Neural cell (in vitro differentiated cells): ENCODE measurements around the gene MLLT10. TPM values are rescaled to one million over a fixed set of nuclear protein-coding genes. Genes with fewer than 3 reads are reported as not detected.
"Not testable (repeated sequence)": the region's sequence is repeated elsewhere in the genome, so short reads cannot be mapped to it uniquely, and the experiment has no call there.

ENCODE experiments used
- H2AFZ ChIP-seq: fragments of 200-600, 300-800 bp; sonication (generic), shearing (Covaris generic); 2 replicates; pipeline ENCODE4 v1.6.0; 2014; ENCODE audit warnings: low read depth, mild to moderate bottlenecking, antibody characterized with exemption, low read length, moderate library complexity
- H3F3A ChIP-seq: fragments of 200-600 bp; shearing (Covaris generic); 2 replicates; pipeline ENCODE4 v1.6.1; 2016; ENCODE audit warnings: mild to moderate bottlenecking, moderate library complexity, mixed read lengths, antibody characterized with exemption, low read length; ENCODE audit not compliant: insufficient read depth, poor library complexity, severe bottlenecking
- H3K27ac ChIP-seq: fragments of 200-600, 300-800 bp; sonication (generic), shearing (Covaris generic); 2 replicates; pipeline ENCODE4 v1.5.1; 2014; ENCODE audit warnings: mild to moderate bottlenecking, low read length, moderate library complexity
- H3K27me3 ChIP-seq: fragments of 300-800, 200-600 bp; sonication (generic), shearing (Covaris generic); 2 replicates; pipeline ENCODE4 v1.6.0; 2014; ENCODE audit warnings: mild to moderate bottlenecking, low read depth, low read length, moderate library complexity; ENCODE audit not compliant: insufficient read depth
- H3K36me3 ChIP-seq: fragments of 300-800, 200-600 bp; sonication (generic), shearing (Covaris generic); 2 replicates; pipeline ENCODE4 v1.5.1; 2014; ENCODE audit warnings: mild to moderate bottlenecking, antibody characterized with exemption, low read length, moderate library complexity; ENCODE audit not compliant: insufficient read depth
- H3K4me2 ChIP-seq: fragments of 300-800, 200-600 bp; sonication (generic), shearing (Covaris generic); 2 replicates; pipeline ENCODE4 v1.6.0; 2014; ENCODE audit warnings: mild to moderate bottlenecking, low read length
- H3K4me3 ChIP-seq: fragments of 300-800, 200-600 bp; sonication (generic), shearing (Covaris generic); 2 replicates; pipeline ENCODE4 v1.5.1; 2014; ENCODE audit warnings: mild to moderate bottlenecking, low read length, moderate library complexity
- H3K79me2 ChIP-seq: fragments of 200-600 bp; shearing (Covaris generic); replicated peaks from 2 replicates; pipeline ENCODE4 v1.6.0; 2014; ENCODE audit warnings: mild to moderate bottlenecking, low read length, moderate library complexity; ENCODE audit not compliant: insufficient read depth
- H3K9ac ChIP-seq: fragments of 300-800, 200-600 bp; sonication (generic), shearing (Covaris generic); 2 replicates; pipeline ENCODE4 v1.6.1; 2016; ENCODE audit warnings: mild to moderate bottlenecking, low read length, mixed read lengths
- H3K9me2 ChIP-seq: fragments of 200-600 bp; shearing (Covaris generic); 2 replicates; pipeline ENCODE4 v1.6.1; 2016; ENCODE audit warnings: mild to moderate bottlenecking, low read length, mixed read lengths; ENCODE audit not compliant: insufficient read depth
- H3K9me3 ChIP-seq: fragments of 200-600, 300-800 bp; sonication (generic), shearing (Covaris generic); 2 replicates; pipeline ENCODE4 v1.6.1; 2016; ENCODE audit warnings: mild to moderate bottlenecking, mixed run types, low read length, moderate library complexity, mixed read lengths
- H4K20me1 ChIP-seq: fragments of 200-600 bp; shearing (Covaris generic); 2 replicates; pipeline ENCODE4 v1.6.1; 2016; ENCODE audit warnings: mild to moderate bottlenecking, mixed run types; ENCODE audit not compliant: insufficient read depth
- CTCF ChIP-seq: fragments of 450-650 bp; IDR thresholded peaks from 2 replicates; pipeline ENCODE4 v1.5.1; 2014; ENCODE audit warnings: antibody characterized with exemption, mild to moderate bottlenecking, moderate library complexity; ENCODE audit not compliant: poor library complexity, severe bottlenecking
- EP300 ChIP-seq: fragments of 450-650 bp; conservative IDR thresholded peaks from 2 replicates; pipeline ENCODE4 v1.6.1; 2014; ENCODE audit warnings: antibody characterized with exemption, mild to moderate bottlenecking, moderate library complexity; ENCODE audit not compliant: poor library complexity, severe bottlenecking
- EZH2 ChIP-seq: fragments of 200-600, 300-800 bp; shearing (Covaris generic), sonication (generic); IDR thresholded peaks from 2 replicates; pipeline ENCODE4 v1.6.1; 2014; ENCODE audit warnings: antibody characterized with exemption, low read length, borderline replicate concordance, mild to moderate bottlenecking; ENCODE audit not compliant: insufficient read depth, poor library complexity, severe bottlenecking
- MXI1 ChIP-seq: fragments of 450-650 bp; conservative IDR thresholded peaks from 2 replicates; pipeline ENCODE4 v1.6.1; 2014; ENCODE audit warnings: antibody characterized with exemption, mild to moderate bottlenecking; ENCODE audit not compliant: poor library complexity, severe bottlenecking
- POLR2AphosphoS5 ChIP-seq: IDR thresholded peaks from 2 replicates; pipeline ENCODE4 v1.6.1; 2012
- RAD21 ChIP-seq: fragments of 450-650 bp; conservative IDR thresholded peaks from 2 replicates; pipeline ENCODE4 v1.6.1; 2014; ENCODE audit warnings: antibody characterized with exemption, mild to moderate bottlenecking, moderate library complexity
- REST ChIP-seq: IDR thresholded peaks from 2 replicates; pipeline ENCODE4 v1.6.1; 2012; ENCODE audit warnings: borderline replicate concordance
- SMC3 ChIP-seq: fragments of 450-650 bp; conservative IDR thresholded peaks from 2 replicates; pipeline ENCODE4 v1.6.1; 2014; ENCODE audit warnings: antibody characterized with exemption, mild to moderate bottlenecking, moderate library complexity; ENCODE audit not compliant: poor library complexity
- TAF1 ChIP-seq: IDR thresholded peaks from 2 replicates; pipeline ENCODE4 v1.6.1; 2012; ENCODE audit warnings: low read depth
- polyA plus RNA-seq: library from polyadenylated mRNA; depleted of rRNA; stranded (reverse); fragments of >200 nt; gene quantifications from 2 replicates; pipeline ENCODE4 v1.2.3, GENCODE V29; 2014

MLLT10 gene
- polyA plus RNA-seq, 1 donor from 2014 or later = 31.0 TPM

- no peaks in the 10 kb centered on the region for H3K9me2 ChIP-seq
- H4K20me1 ChIP-seq = no peaks in the 10 kb centered on the region
- H3K9me3 ChIP-seq = no peaks in the 10 kb centered on the region
- no peak overlapping the region for H2AFZ ChIP-seq
- no peak overlapping the region for H3K4me2 ChIP-seq
- H3K27me3 ChIP-seq = no peaks in the 10 kb centered on the region
- no peaks in the 10 kb centered on the region for H3K36me3 ChIP-seq
- no peak overlapping the region for H3K4me3 ChIP-seq
- no peak overlapping the region for H3K27ac ChIP-seq
- TF ChIP-seq CTCF = no peak
- no peak for TF ChIP-seq EZH2
- H3K9ac ChIP-seq = no peak overlapping the region
- no peaks in the 10 kb centered on the region for H3F3A ChIP-seq
- peaks cover 8% of the 10 kb centered on the region for H3K79me2 ChIP-seq
Measured at GRCh38 chr10:21587391-21587790, 53.4 kb downstream of the MLLT10 start.

GRCh38 chr10:21588159-21588558 is 54.1 kb downstream of the MLLT10 start:
- not testable (repeated sequence) for H3F3A ChIP-seq, H3K36me3 ChIP-seq, H3K27ac ChIP-seq, H4K20me1 ChIP-seq, H3K4me3 ChIP-seq, H3K9ac ChIP-seq, H3K27me3 ChIP-seq, H3K9me3 ChIP-seq, H3K4me2 ChIP-seq, H2AFZ ChIP-seq, H3K9me2 ChIP-seq
- peaks cover 13% of the 10 kb centered on the region for H3K79me2 ChIP-seq

- no peak overlapping the region for H3K27ac ChIP-seq
- H3K9ac ChIP-seq = no peak overlapping the region
- no peaks in the 10 kb centered on the region for H3K9me2 ChIP-seq
- no peaks in the 10 kb centered on the region for H3K9me3 ChIP-seq
- H4K20me1 ChIP-seq = no peaks in the 10 kb centered on the region
- peaks cover 28% of the 10 kb centered on the region for H3K79me2 ChIP-seq
- H3K36me3 ChIP-seq = no peaks in the 10 kb centered on the region
- no peaks in the 10 kb centered on the region for H3K27me3 ChIP-seq
- H3K4me2 ChIP-seq = no peak overlapping the region
- no peaks in the 10 kb centered on the region for H3F3A ChIP-seq
- no peak overlapping the region for H3K4me3 ChIP-seq
- no peak overlapping the region for H2AFZ ChIP-seq
- no peak for TF ChIP-seq POLR2AphosphoS5
- no peak for TF ChIP-seq CTCF
- no peak for TF ChIP-seq REST
- TF ChIP-seq TAF1 = no peak
- no peak for TF ChIP-seq RAD21
- no peak for TF ChIP-seq EP300
- no peak for TF ChIP-seq SMC3
- TF ChIP-seq MXI1 = no peak
Measured at GRCh38 chr10:21593986-21594385, 60.0 kb downstream of the MLLT10 start.
